ENCODE results near the gene DLAT. TPM values are rescaled to one million over a fixed set of nuclear protein-coding genes. Genes with fewer than 3 reads are reported as not detected.

DLAT gene
- total RNA-seq, 1 experiment from 2014 or later = 75.9 TPM

DNA sequence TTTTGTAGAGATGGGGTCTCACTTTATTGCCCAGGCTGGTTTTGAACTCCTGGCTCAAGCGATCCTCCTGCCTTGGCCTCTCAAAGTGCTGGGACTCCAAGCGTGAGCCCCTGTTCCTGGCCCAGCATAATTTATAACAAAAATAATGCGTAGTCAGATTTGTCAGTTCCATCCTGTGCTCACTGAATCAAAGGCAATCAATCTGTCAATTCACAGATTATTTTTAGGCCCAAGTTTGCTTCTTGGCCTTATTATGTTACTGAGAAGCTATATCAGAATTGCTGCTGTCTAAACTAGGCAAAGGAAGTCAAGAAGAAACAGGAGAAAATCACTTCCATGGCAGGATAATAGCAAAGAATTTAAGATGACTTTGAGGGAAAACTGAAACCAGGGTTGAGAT, 8.7 kb downstream of the DLAT start:
- no peak for TF ChIP-seq SIN3A (IDR thresholded peaks at IDR 0.05; ENCODE audit: borderline replicate concordance, insufficient read depth, low read depth, low read length)
- TF ChIP-seq, protein P1, sequence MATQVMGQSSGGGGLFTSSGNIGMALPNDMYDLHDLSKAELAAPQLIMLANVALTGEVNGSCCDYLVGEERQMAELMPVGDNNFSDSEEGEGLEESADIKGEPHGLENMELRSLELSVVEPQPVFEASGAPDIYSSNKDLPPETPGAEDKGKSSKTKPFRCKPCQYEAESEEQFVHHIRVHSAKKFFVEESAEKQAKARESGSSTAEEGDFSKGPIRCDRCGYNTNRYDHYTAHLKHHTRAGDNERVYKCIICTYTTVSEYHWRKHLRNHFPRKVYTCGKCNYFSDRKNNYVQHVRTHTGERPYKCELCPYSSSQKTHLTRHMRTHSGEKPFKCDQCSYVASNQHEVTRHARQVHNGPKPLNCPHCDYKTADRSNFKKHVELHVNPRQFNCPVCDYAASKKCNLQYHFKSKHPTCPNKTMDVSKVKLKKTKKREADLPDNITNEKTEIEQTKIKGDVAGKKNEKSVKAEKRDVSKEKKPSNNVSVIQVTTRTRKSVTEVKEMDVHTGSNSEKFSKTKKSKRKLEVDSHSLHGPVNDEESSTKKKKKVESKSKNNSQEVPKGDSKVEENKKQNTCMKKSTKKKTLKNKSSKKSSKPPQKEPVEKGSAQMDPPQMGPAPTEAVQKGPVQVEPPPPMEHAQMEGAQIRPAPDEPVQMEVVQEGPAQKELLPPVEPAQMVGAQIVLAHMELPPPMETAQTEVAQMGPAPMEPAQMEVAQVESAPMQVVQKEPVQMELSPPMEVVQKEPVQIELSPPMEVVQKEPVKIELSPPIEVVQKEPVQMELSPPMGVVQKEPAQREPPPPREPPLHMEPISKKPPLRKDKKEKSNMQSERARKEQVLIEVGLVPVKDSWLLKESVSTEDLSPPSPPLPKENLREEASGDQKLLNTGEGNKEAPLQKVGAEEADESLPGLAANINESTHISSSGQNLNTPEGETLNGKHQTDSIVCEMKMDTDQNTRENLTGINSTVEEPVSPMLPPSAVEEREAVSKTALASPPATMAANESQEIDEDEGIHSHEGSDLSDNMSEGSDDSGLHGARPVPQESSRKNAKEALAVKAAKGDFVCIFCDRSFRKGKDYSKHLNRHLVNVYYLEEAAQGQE (IDR thresholded peaks at IDR 0.05; ENCODE audit: insufficient read depth in 1 of 2, low read depth in 2 of 2, low read length in 1 of 2) = no peak
- ChIA-PET CTCF (no interaction called here), POLR2A (no interaction called here)
- BruUV-seq (replicated peaks) = no TSS peak
- no peak overlapping the region for H3K27ac ChIP-seq (ENCODE audit: low read length)
- DNase-seq (ENCODE audit: low read depth, low spot score) (no peak), ATAC-seq (no peak)
- H3K4me3 ChIP-seq (ENCODE audit: low read depth in 2 of 2, low read length in 2 of 2) = no peak overlapping the region
- in situ Hi-C loops (cut with HindIII; ENCODE audit: low pct_unique_long_range_greater_than_20kb, low sequenced_read_pairs) = no loop called here
- H3K9me3 ChIP-seq (ENCODE audit: control insufficient read depth, insufficient read depth, low read depth, low read length) = no peaks in the 10 kb centered on the region
- H3K4me1 ChIP-seq (ENCODE audit: control insufficient read depth, insufficient read depth, low read length) = no peaks in the 10 kb centered on the region
- peaks cover 41% of the 10 kb centered on the region for H3K36me3 ChIP-seq (ENCODE audit: control insufficient read depth, insufficient read depth, low read length)
- intact Hi-C loops (cut with micrococcal nuclease; ENCODE audit: unreplicated experiment) = no loop called here
- no peaks in the 10 kb centered on the region for H3K27me3 ChIP-seq (ENCODE audit: control insufficient read depth, insufficient read depth, low read length)

DNA sequence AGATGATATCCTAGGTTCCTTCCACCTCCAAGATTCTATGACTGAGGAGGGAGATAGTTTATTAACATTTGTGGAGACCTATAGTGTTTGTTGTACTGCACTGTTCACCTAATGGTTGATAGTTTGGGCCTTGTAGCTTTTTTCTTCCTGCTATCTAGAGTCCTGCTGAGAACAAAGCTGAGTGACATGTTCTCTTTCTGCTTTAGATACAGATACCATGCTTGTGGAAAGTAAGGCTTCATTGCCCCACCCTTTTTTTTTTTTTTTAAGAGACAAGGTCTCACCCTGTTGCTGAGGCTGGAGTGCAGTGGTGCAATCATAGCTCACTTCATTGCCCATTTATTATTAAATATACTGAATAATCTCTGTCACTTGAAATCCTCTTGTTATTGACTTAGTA, 12.3 kb downstream of the DLAT start:
- DNase-seq (ENCODE audit: low read depth, low spot score) (no peak), ATAC-seq (no peak)
- ChIA-PET CTCF (no interaction called here), POLR2A (interaction anchor here (0.6 to 0.7 kb wide), 2 partner anchors 9 to 12 kb away, joined by 9 to 10 read pairs; partner anchors contain the start of gene DLAT)
- H3K27me3 ChIP-seq (ENCODE audit: control insufficient read depth, insufficient read depth, low read length) = no peaks in the 10 kb centered on the region
- no peaks in the 10 kb centered on the region for H3K9me3 ChIP-seq (ENCODE audit: control insufficient read depth, insufficient read depth, low read depth, low read length)
- no peaks in the 10 kb centered on the region for H3K4me1 ChIP-seq (ENCODE audit: control insufficient read depth, insufficient read depth, low read length)
- TF ChIP-seq POLR2AphosphoS5 (IDR thresholded peaks at IDR 0.05; ENCODE audit: low read depth, low read length) = no peak
- TF ChIP-seq, protein P1 (IDR thresholded peaks at IDR 0.05; ENCODE audit: insufficient read depth in 1 of 2, low read depth in 2 of 2, low read length in 1 of 2) = no peak
- TF ChIP-seq SIN3A (IDR thresholded peaks at IDR 0.05; ENCODE audit: borderline replicate concordance, insufficient read depth, low read depth, low read length) = no peak
- TF ChIP-seq, protein P2, sequence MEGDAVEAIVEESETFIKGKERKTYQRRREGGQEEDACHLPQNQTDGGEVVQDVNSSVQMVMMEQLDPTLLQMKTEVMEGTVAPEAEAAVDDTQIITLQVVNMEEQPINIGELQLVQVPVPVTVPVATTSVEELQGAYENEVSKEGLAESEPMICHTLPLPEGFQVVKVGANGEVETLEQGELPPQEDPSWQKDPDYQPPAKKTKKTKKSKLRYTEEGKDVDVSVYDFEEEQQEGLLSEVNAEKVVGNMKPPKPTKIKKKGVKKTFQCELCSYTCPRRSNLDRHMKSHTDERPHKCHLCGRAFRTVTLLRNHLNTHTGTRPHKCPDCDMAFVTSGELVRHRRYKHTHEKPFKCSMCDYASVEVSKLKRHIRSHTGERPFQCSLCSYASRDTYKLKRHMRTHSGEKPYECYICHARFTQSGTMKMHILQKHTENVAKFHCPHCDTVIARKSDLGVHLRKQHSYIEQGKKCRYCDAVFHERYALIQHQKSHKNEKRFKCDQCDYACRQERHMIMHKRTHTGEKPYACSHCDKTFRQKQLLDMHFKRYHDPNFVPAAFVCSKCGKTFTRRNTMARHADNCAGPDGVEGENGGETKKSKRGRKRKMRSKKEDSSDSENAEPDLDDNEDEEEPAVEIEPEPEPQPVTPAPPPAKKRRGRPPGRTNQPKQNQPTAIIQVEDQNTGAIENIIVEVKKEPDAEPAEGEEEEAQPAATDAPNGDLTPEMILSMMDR (IDR thresholded peaks at IDR 0.05) = no peak
- no peak for TF ChIP-seq TCF7L2 (IDR thresholded peaks at IDR 0.05; ENCODE audit: low read depth, low read length)
- peaks cover 38% of the 10 kb centered on the region for H3K36me3 ChIP-seq (ENCODE audit: control insufficient read depth, insufficient read depth, low read length)
- no peak overlapping the region for H3K27ac ChIP-seq (ENCODE audit: low read length)
- H3K4me3 ChIP-seq (ENCODE audit: low read depth in 2 of 2, low read length in 2 of 2) = no peak overlapping the region
- BruUV-seq (replicated peaks) = no TSS peak
- in situ Hi-C loops (cut with HindIII; ENCODE audit: low pct_unique_long_range_greater_than_20kb, low sequenced_read_pairs) = no loop called here
- intact Hi-C loops (cut with micrococcal nuclease; ENCODE audit: unreplicated experiment) = no loop called here
